Coronary artery (tissue), 2 donors: Measurements from ENCODE around the gene OR5D16.

Experiments
- DNase-seq: peaks from one replicate; pipeline ENCODE4 v3.0.0-alpha.2; 2017; ENCODE audit warnings: low spot score
- H3K27ac ChIP-seq, 2 donors: fragments of 200-600 bp; sonication (generic); one replicate each; pipeline ENCODE4 v1.5.1; 2016 to 2019
- H3K4me3 ChIP-seq: fragments of 200-600 bp; sonication (generic); 2 replicates; pipeline ENCODE4 v1.5.1; 2016; ENCODE audit warnings: mild to moderate bottlenecking, moderate library complexity
- CTCF ChIP-seq: fragments of 200-600 bp; sonication (generic); IDR thresholded peaks from one replicate; pipeline ENCODE4 v1.5.1; 2019; ENCODE audit warnings: antibody characterized with exemption

OR5D16 gene

GRCh38 chr11:55838452-55838851 is at the start of gene OR5D16:
Gene OR5D16, plus strand, starts transcription at chr11:55838752. Its CDS starts 0 bp downstream, at chr11:55838752.
- no peak for DNase-seq
- H3K27ac ChIP-seq, result no peak within 1 kb of the TSS
- no peak for TF ChIP-seq CTCF
- no peak within 1 kb of the TSS for H3K4me3 ChIP-seq

GRCh38 chr11:55791606-55792005 is 46.9 kb upstream of the OR5D16 start:
- no peak for DNase-seq
- no peak for TF ChIP-seq CTCF
- Histone ChIP-seq H3K4me3 (no peak overlapping the region), H3K27ac (no peak overlapping the region)

GRCh38 chr11:55793321-55793720 is 45.2 kb upstream of the OR5D16 start:
- no peak for TF ChIP-seq CTCF
- no peak for DNase-seq
- Histone ChIP-seq H3K4me3 (no peak overlapping the region), H3K27ac (no peak overlapping the region)

GRCh38 chr11:55795256-55795655 is 43.3 kb upstream of the OR5D16 start, which contains the start of gene OR5D14:
Gene OR5D14, plus strand, starts transcription at chr11:55795556. Its CDS starts 0 bp downstream, at chr11:55795556.
- no peak within 1 kb of the TSS for H3K27ac ChIP-seq
- no peak for DNase-seq
- no peak within 1 kb of the TSS for H3K4me3 ChIP-seq
- no peak for TF ChIP-seq CTCF

GRCh38 chr11:55806248-55806647 is 32.3 kb upstream of the OR5D16 start:
- Histone ChIP-seq H3K27ac (no peak overlapping the region), H3K4me3 (no peak overlapping the region)
- no peak for DNase-seq
- TF ChIP-seq CTCF, result no peak

GRCh38 chr11:55811067-55811466 is 27.5 kb upstream of the OR5D16 start, which contains the start of gene OR5L1:
Gene OR5L1, plus strand, starts transcription at chr11:55811367. Its CDS starts 100 bp downstream, at chr11:55811467.
- TF ChIP-seq CTCF, result no peak
- no peak within 1 kb of the TSS for H3K4me3 ChIP-seq
- no peak within 1 kb of the TSS for H3K27ac ChIP-seq
- no peak for DNase-seq

- no peak for DNase-seq
- TF ChIP-seq CTCF, result no peak
- Histone ChIP-seq H3K27ac (no peak within 1 kb of the TSS), H3K4me3 (no peak within 1 kb of the TSS)
Measured at GRCh38 chr11:55819330-55819729, 19.2 kb upstream of the OR5D16 start, which contains the start of gene OR5D18. Gene OR5D18, plus strand, starts transcription at chr11:55819630. Its CDS starts 0 bp downstream, at chr11:55819630.
